HCT116 (cell line): ENCODE data around the gene ATP1A4. TPM values are rescaled to one million over a fixed set of nuclear protein-coding genes. Genes with fewer than 3 reads are reported as not detected.

Source experiments
- ATAC-seq: fragments of 200-7000 bp; cut with Tn5 transposase; 2 replicates; pipeline ENCODE4 v1.9.1; 2020; ENCODE audit warnings: mild to moderate bottlenecking, moderate library complexity
- BruUV-seq: library from RNA; stranded (reverse); fragments of 400-500 nt; replicated peaks from 2 replicates; lab custom pipeline; 2021; lab: Mats Ljungman, UMichigan
- CTCF ChIA-PET: fragments of 300-600 bp; sonication (Branson Sonifier 250); formaldehyde crosslinking; loops from one replicate; lab custom pipeline; 2021; ENCODE audit warnings: antibody characterized with exemption; lab: Charles Lee
- POLR2A ChIA-PET: fragments of 300-600, 350-600 bp; sonication (Branson Sonifier 250); formaldehyde crosslinking; loops from one replicate; lab custom pipeline; 2021; ENCODE audit warnings: antibody characterized with exemption; lab: Charles Lee
- RAD21 ChIA-PET, 2 experiments: fragments of 300-600 bp; sonication (Branson Sonifier 250); formaldehyde crosslinking; loops; one replicate each; lab custom pipeline; 2023; ENCODE audit warnings: low total read pairs in 2 of 2; ENCODE audit not compliant: uncharacterized antibody in 2 of 2, unreplicated experiment in 2 of 2, low non-redundant PET in 1 of 2; lab: Charles Lee
- DNase-seq: peaks from one replicate; pipeline ENCODE4 v3.0.0-alpha.2; 2010; ENCODE audit warnings: low read depth, low spot score
- H2AFZ ChIP-seq: fragments of 200-600 bp; shearing (Covaris generic), sonication (generic); 2 replicates; pipeline ENCODE4 v1.6.1; 2017; ENCODE audit warnings: low read depth, mixed run types, mixed read lengths, antibody characterized with exemption, low read length; ENCODE audit not compliant: poor library complexity, severe bottlenecking
- H3K27ac ChIP-seq: 2 replicates; pipeline ENCODE4 v1.5.1; 2012; ENCODE audit warnings: low read depth, low read length
- H3K27me3 ChIP-seq: fragments of 200-600 bp; sonication (generic); 2 replicates; pipeline ENCODE4 v1.6.1; 2016; ENCODE audit warnings: mixed run types, low read length, mixed read lengths; ENCODE audit not compliant: insufficient read depth
- H3K36me3 ChIP-seq, 2 experiments: fragments of 200-500 bp in 1 of 2; fragments of 200-600 bp in 1 of 2; sonication (Bioruptor generic) in 1 of 2; sonication (generic) in 1 of 2; 2 replicates each; pipeline versions ENCODE4 v1.5.1 to v1.6.1; 2014 to 2016; ENCODE audit warnings: low read length in 2 of 2, inconsistent platforms in 1 of 2, mixed read lengths in 1 of 2, mixed run types in 1 of 2; ENCODE audit not compliant: insufficient read depth in 2 of 2, control insufficient read depth in 1 of 2
- H3K4me1 ChIP-seq, 2 experiments: fragments of 200-600 bp in 1 of 2; sonication (generic) in 1 of 2; 2 replicates each; pipeline versions ENCODE4 v1.5.1 to v1.6.1; 2012 to 2017; ENCODE audit warnings: low read length in 2 of 2, inconsistent platforms in 1 of 2, mild to moderate bottlenecking in 1 of 2, mixed read lengths in 1 of 2, mixed run types in 1 of 2, moderate library complexity in 1 of 2; ENCODE audit not compliant: insufficient read depth in 2 of 2, control insufficient read depth in 1 of 2
- H3K4me2 ChIP-seq: fragments of 200-600 bp; sonication (generic); 2 replicates; pipeline ENCODE4 v1.6.1; 2017; ENCODE audit warnings: mixed run types, low read length, mixed read lengths
- H3K4me3 ChIP-seq, 2 experiments: fragments of 200-600 bp in 1 of 2; sonication (generic) in 1 of 2; replicated peaks in 1 of 2; 2 replicates each; pipeline ENCODE4 v1.5.1; 2011 to 2016; ENCODE audit warnings: low read length in 2 of 2, control low read depth in 1 of 2, low read depth in 1 of 2, mild to moderate bottlenecking in 1 of 2, mixed read lengths in 1 of 2, mixed run types in 1 of 2
- H3K79me2 ChIP-seq: fragments of 200-600 bp; sonication (generic); 2 replicates; pipeline ENCODE4 v1.6.1; 2017; ENCODE audit warnings: mild to moderate bottlenecking, mixed run types, low read length, moderate library complexity, mixed read lengths; ENCODE audit not compliant: insufficient read depth
- H3K9ac ChIP-seq: fragments of 200-600 bp; sonication (generic); 2 replicates; pipeline ENCODE4 v1.6.1; 2016; ENCODE audit warnings: low read length, mixed read lengths
- H3K9me2 ChIP-seq: fragments of 200-600 bp; sonication (generic), shearing (Covaris generic); 2 replicates; pipeline ENCODE4 v1.6.1; 2017; ENCODE audit warnings: mixed run types, mild to moderate bottlenecking, moderate library complexity; ENCODE audit not compliant: insufficient read depth
- H3K9me3 ChIP-seq, 2 experiments: fragments of 200-500 bp in 1 of 2; fragments of 200-600 bp in 1 of 2; sonication (Bioruptor generic) in 1 of 2; sonication (generic) in 1 of 2; 2 replicates each; pipeline ENCODE4 v1.6.1; 2014 to 2017; ENCODE audit warnings: low read length in 2 of 2, mixed read lengths in 2 of 2, inconsistent platforms in 1 of 2, low read depth in 1 of 2, mild to moderate bottlenecking in 1 of 2, mixed run types in 1 of 2, moderate library complexity in 1 of 2; ENCODE audit not compliant: control insufficient read depth in 1 of 2, insufficient read depth in 1 of 2
- H4K20me1 ChIP-seq: fragments of 200-600 bp; sonication (generic), shearing (Covaris generic); 2 replicates; pipeline ENCODE4 v1.6.1; 2017; ENCODE audit warnings: mixed run types, mild to moderate bottlenecking, moderate library complexity; ENCODE audit not compliant: insufficient read depth
- CEBPB ChIP-seq: IDR thresholded peaks from 2 replicates; pipeline ENCODE4 v1.6.1; 2012; ENCODE audit warnings: low read depth
- EZH2 ChIP-seq: fragments of 200-600 bp; sonication (generic); IDR thresholded peaks from 2 replicates; pipeline ENCODE4 v1.6.1; 2017; ENCODE audit warnings: antibody characterized with exemption, mixed run types
- EZH2phosphoT487 ChIP-seq: fragments of 200-600 bp; IDR thresholded peaks from 2 replicates; pipeline ENCODE4 v1.6.1; 2018; ENCODE audit warnings: antibody characterized with exemption, borderline replicate concordance
- JUND ChIP-seq: IDR thresholded peaks from 2 replicates; pipeline ENCODE4 v1.6.1; 2012
- TCF7L2 ChIP-seq: IDR thresholded peaks from 2 replicates; pipeline ENCODE4 v1.7.0; 2011; ENCODE audit warnings: borderline replicate concordance, inconsistent platforms; ENCODE audit not compliant: insufficient read depth, insufficient read length; ENCODE audit errors: extremely low read depth
- YY1 ChIP-seq: IDR thresholded peaks from 2 replicates; pipeline ENCODE4 v1.6.1; 2011; ENCODE audit warnings: low read length, low read depth, moderate library complexity, mild to moderate bottlenecking; ENCODE audit not compliant: insufficient replicate concordance; ENCODE audit errors: extremely low read depth
- ZNF274 ChIP-seq: fragments of 200-500 bp; sonication (Bioruptor generic); IDR thresholded peaks from 2 replicates; pipeline ENCODE4 v1.6.1; 2014; ENCODE audit warnings: mild to moderate bottlenecking, low read depth, low read length, inconsistent platforms
- intact Hi-C: fragments of 100-400 bp; cut with micrococcal nuclease; formaldehyde crosslinking; loops from 2 replicates; pipeline ENCODE4 v1.10.0; 2022
- total RNA-seq: library from RNA; stranded (reverse); gene quantifications from one replicate; pipeline ENCODE4 v1.2.1, GENCODE V29; 2021; ENCODE audit not compliant: unreplicated experiment
- TF ChIP-seq, protein P1 (sequence below), 3 experiments: fragments of 200-600 bp in 1 of 3; sonication (generic) in 1 of 3; IDR thresholded peaks in 2 of 3; conservative IDR thresholded peaks in 1 of 3; 2 replicates each; pipeline ENCODE4 v1.5.1; 2012 to 2017; ENCODE audit warnings: low read depth in 2 of 3, low read length in 2 of 3, antibody characterized with exemption in 1 of 3, borderline replicate concordance in 1 of 3, control low read depth in 1 of 3, mild to moderate bottlenecking in 1 of 3, mixed read lengths in 1 of 3, mixed run types in 1 of 3, moderate library complexity in 1 of 3; ENCODE audit not compliant: insufficient read depth in 1 of 3
- TF ChIP-seq, protein P2 (sequence below): IDR thresholded peaks from 2 replicates; pipeline ENCODE4 v1.6.1; 2012; ENCODE audit warnings: low read depth

Gene ATP1A4
- total RNA-seq, 1 experiment from 2014 or later, result not detected

DNA sequence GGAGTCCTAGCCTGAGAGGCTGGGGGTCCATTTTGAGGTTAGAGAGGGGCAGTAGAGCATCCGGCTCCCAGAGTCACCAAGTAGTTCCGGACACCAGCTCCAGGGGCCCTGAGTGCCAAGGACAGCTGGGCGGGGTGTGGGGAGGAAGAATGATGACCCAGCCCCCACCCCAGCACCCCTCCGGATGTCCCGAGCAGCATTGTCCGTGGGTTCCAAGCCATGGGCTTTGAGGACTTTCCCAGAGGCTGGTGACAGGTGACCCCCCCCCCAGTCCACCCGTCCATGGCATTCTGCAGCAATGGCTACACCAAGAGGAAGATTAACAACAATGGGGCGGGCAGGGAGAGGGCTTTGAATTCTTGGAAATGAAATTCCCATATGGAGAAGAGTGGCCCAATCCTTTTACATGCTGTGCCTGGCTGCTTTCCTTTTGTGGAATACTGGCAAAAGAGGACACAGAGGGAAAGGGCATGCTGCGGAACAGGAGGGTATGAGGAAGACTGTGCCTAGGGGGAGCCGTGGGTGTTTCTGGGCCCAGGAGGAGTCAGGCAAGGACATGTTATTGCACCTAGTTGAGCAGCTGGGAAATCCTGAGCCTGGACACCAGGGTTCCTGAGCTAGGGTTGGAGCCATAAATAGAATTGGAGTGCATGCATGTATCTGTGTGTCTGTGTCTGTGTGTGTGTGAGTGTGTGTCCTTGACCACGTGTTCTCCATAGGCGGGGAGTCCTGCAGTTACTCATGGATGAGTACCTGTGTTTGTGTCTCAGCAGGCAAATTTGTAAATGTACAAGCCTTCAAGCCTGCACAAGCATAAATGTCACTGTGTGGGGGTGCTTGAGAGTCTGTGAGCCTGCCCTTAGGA, 34.9 kb upstream of the ATP1A4 start:
- intact Hi-C loops, result no loop called here
- H4K20me1 ChIP-seq, result no peaks in the 10 kb centered on the region

More for the DNA sequence above, 34.9 kb upstream of the ATP1A4 start:
- 0 out of 4 replicates have a peak, but pooled peaks cover 0 to 4% of the 10 kb centered on the region in 2 experiments for H3K4me1 ChIP-seq
- RAD21 ChIA-PET, result no interaction called here
- no peak overlapping the region for H3K4me2 ChIP-seq
- H3K9ac ChIP-seq, result no peak overlapping the region
- no peaks in the 10 kb centered on the region for H3K9me2 ChIP-seq
- 0 out of 2 replicates have a peak, but pooled peaks have one; percentile 29 for ATAC-seq
- no TSS peak for BruUV-seq
- POLR2A ChIA-PET, result no interaction called here
- no peak overlapping the region for H3K27ac ChIP-seq
- no peaks in the 10 kb centered on the region for H3K27me3 ChIP-seq
- TF ChIP-seq EZH2 (no peak), TCF7L2 (no peak), YY1 (no peak), EZH2phosphoT487 (no peak), CEBPB (no peak), JUND (no peak), ZNF274 (no peak)
- TF ChIP-seq, protein P1, sequence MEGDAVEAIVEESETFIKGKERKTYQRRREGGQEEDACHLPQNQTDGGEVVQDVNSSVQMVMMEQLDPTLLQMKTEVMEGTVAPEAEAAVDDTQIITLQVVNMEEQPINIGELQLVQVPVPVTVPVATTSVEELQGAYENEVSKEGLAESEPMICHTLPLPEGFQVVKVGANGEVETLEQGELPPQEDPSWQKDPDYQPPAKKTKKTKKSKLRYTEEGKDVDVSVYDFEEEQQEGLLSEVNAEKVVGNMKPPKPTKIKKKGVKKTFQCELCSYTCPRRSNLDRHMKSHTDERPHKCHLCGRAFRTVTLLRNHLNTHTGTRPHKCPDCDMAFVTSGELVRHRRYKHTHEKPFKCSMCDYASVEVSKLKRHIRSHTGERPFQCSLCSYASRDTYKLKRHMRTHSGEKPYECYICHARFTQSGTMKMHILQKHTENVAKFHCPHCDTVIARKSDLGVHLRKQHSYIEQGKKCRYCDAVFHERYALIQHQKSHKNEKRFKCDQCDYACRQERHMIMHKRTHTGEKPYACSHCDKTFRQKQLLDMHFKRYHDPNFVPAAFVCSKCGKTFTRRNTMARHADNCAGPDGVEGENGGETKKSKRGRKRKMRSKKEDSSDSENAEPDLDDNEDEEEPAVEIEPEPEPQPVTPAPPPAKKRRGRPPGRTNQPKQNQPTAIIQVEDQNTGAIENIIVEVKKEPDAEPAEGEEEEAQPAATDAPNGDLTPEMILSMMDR (IDR thresholded peaks at IDR 0.05 in 2 of 3, conservative IDR thresholded peaks at IDR 0.05 in 1 of 3; ENCODE audit: borderline replicate concordance in 1 of 3, insufficient read depth in 1 of 3, low read depth in 2 of 3, low read length in 2 of 3), result no peak
- TF ChIP-seq, protein P2, sequence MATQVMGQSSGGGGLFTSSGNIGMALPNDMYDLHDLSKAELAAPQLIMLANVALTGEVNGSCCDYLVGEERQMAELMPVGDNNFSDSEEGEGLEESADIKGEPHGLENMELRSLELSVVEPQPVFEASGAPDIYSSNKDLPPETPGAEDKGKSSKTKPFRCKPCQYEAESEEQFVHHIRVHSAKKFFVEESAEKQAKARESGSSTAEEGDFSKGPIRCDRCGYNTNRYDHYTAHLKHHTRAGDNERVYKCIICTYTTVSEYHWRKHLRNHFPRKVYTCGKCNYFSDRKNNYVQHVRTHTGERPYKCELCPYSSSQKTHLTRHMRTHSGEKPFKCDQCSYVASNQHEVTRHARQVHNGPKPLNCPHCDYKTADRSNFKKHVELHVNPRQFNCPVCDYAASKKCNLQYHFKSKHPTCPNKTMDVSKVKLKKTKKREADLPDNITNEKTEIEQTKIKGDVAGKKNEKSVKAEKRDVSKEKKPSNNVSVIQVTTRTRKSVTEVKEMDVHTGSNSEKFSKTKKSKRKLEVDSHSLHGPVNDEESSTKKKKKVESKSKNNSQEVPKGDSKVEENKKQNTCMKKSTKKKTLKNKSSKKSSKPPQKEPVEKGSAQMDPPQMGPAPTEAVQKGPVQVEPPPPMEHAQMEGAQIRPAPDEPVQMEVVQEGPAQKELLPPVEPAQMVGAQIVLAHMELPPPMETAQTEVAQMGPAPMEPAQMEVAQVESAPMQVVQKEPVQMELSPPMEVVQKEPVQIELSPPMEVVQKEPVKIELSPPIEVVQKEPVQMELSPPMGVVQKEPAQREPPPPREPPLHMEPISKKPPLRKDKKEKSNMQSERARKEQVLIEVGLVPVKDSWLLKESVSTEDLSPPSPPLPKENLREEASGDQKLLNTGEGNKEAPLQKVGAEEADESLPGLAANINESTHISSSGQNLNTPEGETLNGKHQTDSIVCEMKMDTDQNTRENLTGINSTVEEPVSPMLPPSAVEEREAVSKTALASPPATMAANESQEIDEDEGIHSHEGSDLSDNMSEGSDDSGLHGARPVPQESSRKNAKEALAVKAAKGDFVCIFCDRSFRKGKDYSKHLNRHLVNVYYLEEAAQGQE, result no peak
- no peaks in the 10 kb centered on the region for H3K36me3 ChIP-seq
- no peak for DNase-seq
- H3K9me3 ChIP-seq, result no peaks in the 10 kb centered on the region
- no peak overlapping the region for H2AFZ ChIP-seq
- H3K79me2 ChIP-seq, result no peaks in the 10 kb centered on the region
- no peak overlapping the region for H3K4me3 ChIP-seq
- CTCF ChIA-PET, result interaction anchor here (0.8 kb wide), 1 partner anchor 8 kb away, joined by 3 read pairs; no protein-coding TSS in a partner anchor
